ENCODE measurements around the gene NFATC3.
A peak's percentile ranks its signal among the peaks of the same experiment; 100 is the strongest.

Gene NFATC3

GRCh38 chr16:68251832-68252231 lies 166.7 kb downstream of the NFATC3 start:
- peaks cover 54% of the 10 kb centered on the region; the same call in 1 of the 2 replicates for H3K79me2 ChIP-seq (ENCODE audit: insufficient read depth, low read depth)
- H3K4me2 ChIP-seq: peak overlapping the region; percentile 86
- H3K9ac ChIP-seq: peak overlapping the region; percentile 48
- H2AFZ ChIP-seq (ENCODE audit: low read depth): no peak overlapping the region
- H3K27me3 ChIP-seq (ENCODE audit: insufficient read depth, low read depth): no peaks in the 10 kb centered on the region
- H3K36me3 ChIP-seq (ENCODE audit: insufficient read depth): no peaks in the 10 kb centered on the region
- H3K4me3 ChIP-seq (IDR thresholded peaks at IDR 0.05; ENCODE audit: insufficient read depth, low read depth, low read length): no peak overlapping the region
- H4K20me1 ChIP-seq (ENCODE audit: insufficient read depth): no peaks in the 10 kb centered on the region
- H3K4me1 ChIP-seq (ENCODE audit: low read depth, poor library complexity, severe bottlenecking): peaks cover 98% of the 10 kb centered on the region
- no peak for TF ChIP-seq CTCF (conservative IDR thresholded peaks at IDR 0.05; ENCODE audit: low read depth, low read length)
- peak overlapping the region; percentile 86 for H3K27ac ChIP-seq

- H3K4me1 ChIP-seq (ENCODE audit: low read depth, poor library complexity, severe bottlenecking): peaks cover 97% of the 10 kb centered on the region
- no peak overlapping the region for H2AFZ ChIP-seq (ENCODE audit: low read depth)
- H3K27ac ChIP-seq: peak overlapping the region; percentile 86
- H3K79me2 ChIP-seq (ENCODE audit: insufficient read depth, low read depth): peaks cover 48% of the 10 kb centered on the region; the same call in 1 of the 2 replicates
- TF ChIP-seq CTCF (conservative IDR thresholded peaks at IDR 0.05; ENCODE audit: low read depth, low read length): no peak
- no peaks in the 10 kb centered on the region for H4K20me1 ChIP-seq (ENCODE audit: insufficient read depth)
- peak overlapping the region; percentile 48 for H3K9ac ChIP-seq
- no peaks in the 10 kb centered on the region for H3K36me3 ChIP-seq (ENCODE audit: insufficient read depth)
- H3K4me2 ChIP-seq: peak overlapping the region; percentile 86
- no peak overlapping the region for H3K4me3 ChIP-seq (IDR thresholded peaks at IDR 0.05; ENCODE audit: insufficient read depth, low read depth, low read length)
- H3K27me3 ChIP-seq (ENCODE audit: insufficient read depth, low read depth): no peaks in the 10 kb centered on the region
Measured at GRCh38 chr16:68252383-68252782, 167.2 kb downstream of the NFATC3 start.

DNA sequence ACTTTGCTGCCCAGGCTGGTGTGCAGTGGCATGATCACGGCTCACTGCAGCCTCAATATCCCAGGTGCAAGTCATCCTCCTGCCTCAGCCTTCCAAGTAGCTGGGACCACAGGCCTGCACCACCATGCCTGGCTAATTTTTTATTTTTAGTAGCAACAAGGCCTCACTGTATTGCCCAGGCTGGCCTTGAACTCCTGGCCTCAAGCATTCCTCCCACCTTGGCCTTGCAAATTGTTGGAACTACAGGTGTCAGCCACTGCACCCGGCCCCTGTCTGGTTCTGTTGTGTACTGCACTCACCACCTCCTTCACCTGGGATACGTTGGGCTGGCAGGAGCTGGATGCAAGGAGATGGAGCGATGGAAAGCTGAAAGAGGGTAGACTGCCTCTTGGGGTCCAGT lies 168.6 kb downstream of the NFATC3 start:
- no peak for TF ChIP-seq CTCF (conservative IDR thresholded peaks at IDR 0.05; ENCODE audit: low read depth, low read length)
- Histone ChIP-seq H3K79me2 (ENCODE audit: insufficient read depth, low read depth) (peaks cover 35% of the 10 kb centered on the region; the same call in 1 of the 2 replicates), H3K4me2 (peak overlapping the region; percentile 86; the same call in 1 of the 2 replicates), H3K4me3 (IDR thresholded peaks at IDR 0.05; ENCODE audit: insufficient read depth, low read depth, low read length) (no peak overlapping the region), H3K27ac (peak overlapping the region; percentile 86), H3K36me3 (ENCODE audit: insufficient read depth) (no peaks in the 10 kb centered on the region), H3K4me1 (ENCODE audit: low read depth, poor library complexity, severe bottlenecking) (peaks cover 99% of the 10 kb centered on the region), H3K27me3 (ENCODE audit: insufficient read depth, low read depth) (no peaks in the 10 kb centered on the region), H2AFZ (ENCODE audit: low read depth) (no peak overlapping the region), H3K9ac (no peak overlapping the region), H4K20me1 (ENCODE audit: insufficient read depth) (no peaks in the 10 kb centered on the region)

- Histone ChIP-seq H3K36me3 (ENCODE audit: insufficient read depth) (no peaks in the 10 kb centered on the region), H3K79me2 (ENCODE audit: insufficient read depth, low read depth) (peaks cover 20% of the 10 kb centered on the region; the same call in 1 of the 2 replicates), H2AFZ (ENCODE audit: low read depth) (no peak overlapping the region), H3K27me3 (ENCODE audit: insufficient read depth, low read depth) (no peaks in the 10 kb centered on the region), H3K9ac (no peak overlapping the region), H3K4me2 (no peak overlapping the region), H3K4me1 (ENCODE audit: low read depth, poor library complexity, severe bottlenecking) (peaks cover 99% of the 10 kb centered on the region), H3K4me3 (IDR thresholded peaks at IDR 0.05; ENCODE audit: insufficient read depth, low read depth, low read length) (no peak overlapping the region), H3K27ac (no peak overlapping the region; the same call in 1 of the 2 replicates), H4K20me1 (ENCODE audit: insufficient read depth) (no peaks in the 10 kb centered on the region)
- TF ChIP-seq CTCF (conservative IDR thresholded peaks at IDR 0.05; ENCODE audit: low read depth, low read length): no peak
Measured at GRCh38 chr16:68255712-68256111, 170.5 kb downstream of the NFATC3 start.

All from KMS-11 (cell line).